ENCODE results near the gene GABRQ.
"Not testable (repeated sequence)": the region's sequence is repeated elsewhere in the genome, so short reads cannot be mapped to it uniquely, and the experiment has no call there.

The GABRQ gene

DNA sequence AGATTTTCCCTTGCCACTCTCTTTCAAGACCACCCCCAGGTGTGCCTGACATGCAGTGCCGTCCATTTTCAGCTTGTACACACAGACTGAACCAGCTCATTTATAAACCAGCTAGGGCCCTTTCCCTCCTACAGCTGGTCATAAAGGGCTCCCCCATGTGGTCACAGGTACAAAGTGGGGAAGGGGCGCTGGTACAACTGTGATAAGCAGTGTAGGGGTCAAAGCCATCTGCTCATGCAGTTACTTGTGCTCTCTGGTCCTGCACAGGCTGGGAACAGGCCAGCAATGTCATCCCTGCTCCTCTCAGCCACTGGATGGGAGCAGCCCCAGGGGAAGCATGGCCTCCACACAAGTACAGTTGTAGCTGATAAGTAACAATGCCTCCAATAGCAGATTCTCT lies 20.6 kb downstream of the GABRQ start:
- TF ChIP-seq ZNF70 (CRISPR knock-in tag; IDR thresholded peaks at IDR 0.05) (no peak), CSDC2 (CRISPR knock-in tag; IDR thresholded peaks at IDR 0.05) (no peak), ZC3H10 (CRISPR knock-in tag; IDR thresholded peaks at IDR 0.05) (no peak), BACH2 (CRISPR knock-in tag; IDR thresholded peaks at IDR 0.05; ENCODE audit: borderline replicate concordance) (no peak), ZFP30 (CRISPR knock-in tag; IDR thresholded peaks at IDR 0.05) (no peak), ARNTL (CRISPR knock-in tag; IDR thresholded peaks at IDR 0.05; ENCODE audit: borderline replicate concordance, low read depth) (no peak), GLIS3 (CRISPR knock-in tag; IDR thresholded peaks at IDR 0.05) (no peak), RARB (CRISPR knock-in tag; IDR thresholded peaks at IDR 0.05) (no peak), PPARA (CRISPR knock-in tag; IDR thresholded peaks at IDR 0.05; ENCODE audit: borderline replicate concordance) (no peak), TCF4 (CRISPR knock-in tag; IDR thresholded peaks at IDR 0.05; ENCODE audit: borderline replicate concordance) (no peak), OSR1 (CRISPR knock-in tag; IDR thresholded peaks at IDR 0.05) (no peak)
- TF ChIP-seq, protein P1, sequence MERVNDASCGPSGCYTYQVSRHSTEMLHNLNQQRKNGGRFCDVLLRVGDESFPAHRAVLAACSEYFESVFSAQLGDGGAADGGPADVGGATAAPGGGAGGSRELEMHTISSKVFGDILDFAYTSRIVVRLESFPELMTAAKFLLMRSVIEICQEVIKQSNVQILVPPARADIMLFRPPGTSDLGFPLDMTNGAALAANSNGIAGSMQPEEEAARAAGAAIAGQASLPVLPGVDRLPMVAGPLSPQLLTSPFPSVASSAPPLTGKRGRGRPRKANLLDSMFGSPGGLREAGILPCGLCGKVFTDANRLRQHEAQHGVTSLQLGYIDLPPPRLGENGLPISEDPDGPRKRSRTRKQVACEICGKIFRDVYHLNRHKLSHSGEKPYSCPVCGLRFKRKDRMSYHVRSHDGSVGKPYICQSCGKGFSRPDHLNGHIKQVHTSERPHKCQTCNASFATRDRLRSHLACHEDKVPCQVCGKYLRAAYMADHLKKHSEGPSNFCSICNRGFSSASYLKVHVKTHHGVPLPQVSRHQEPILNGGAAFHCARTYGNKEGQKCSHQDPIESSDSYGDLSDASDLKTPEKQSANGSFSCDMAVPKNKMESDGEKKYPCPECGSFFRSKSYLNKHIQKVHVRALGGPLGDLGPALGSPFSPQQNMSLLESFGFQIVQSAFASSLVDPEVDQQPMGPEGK (CRISPR knock-in tag; IDR thresholded peaks at IDR 0.05; ENCODE audit: borderline replicate concordance), result no peak
- TF ChIP-seq, protein P2, sequence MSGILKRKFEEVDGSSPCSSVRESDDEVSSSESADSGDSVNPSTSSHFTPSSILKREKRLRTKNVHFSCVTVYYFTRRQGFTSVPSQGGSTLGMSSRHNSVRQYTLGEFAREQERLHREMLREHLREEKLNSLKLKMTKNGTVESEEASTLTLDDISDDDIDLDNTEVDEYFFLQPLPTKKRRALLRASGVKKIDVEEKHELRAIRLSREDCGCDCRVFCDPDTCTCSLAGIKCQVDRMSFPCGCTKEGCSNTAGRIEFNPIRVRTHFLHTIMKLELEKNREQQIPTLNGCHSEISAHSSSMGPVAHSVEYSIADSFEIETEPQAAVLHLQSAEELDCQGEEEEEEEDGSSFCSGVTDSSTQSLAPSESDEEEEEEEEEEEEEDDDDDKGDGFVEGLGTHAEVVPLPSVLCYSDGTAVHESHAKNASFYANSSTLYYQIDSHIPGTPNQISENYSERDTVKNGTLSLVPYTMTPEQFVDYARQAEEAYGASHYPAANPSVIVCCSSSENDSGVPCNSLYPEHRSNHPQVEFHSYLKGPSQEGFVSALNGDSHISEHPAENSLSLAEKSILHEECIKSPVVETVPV (CRISPR knock-in tag; IDR thresholded peaks at IDR 0.05), result no peak
- TF ChIP-seq, protein P3, sequence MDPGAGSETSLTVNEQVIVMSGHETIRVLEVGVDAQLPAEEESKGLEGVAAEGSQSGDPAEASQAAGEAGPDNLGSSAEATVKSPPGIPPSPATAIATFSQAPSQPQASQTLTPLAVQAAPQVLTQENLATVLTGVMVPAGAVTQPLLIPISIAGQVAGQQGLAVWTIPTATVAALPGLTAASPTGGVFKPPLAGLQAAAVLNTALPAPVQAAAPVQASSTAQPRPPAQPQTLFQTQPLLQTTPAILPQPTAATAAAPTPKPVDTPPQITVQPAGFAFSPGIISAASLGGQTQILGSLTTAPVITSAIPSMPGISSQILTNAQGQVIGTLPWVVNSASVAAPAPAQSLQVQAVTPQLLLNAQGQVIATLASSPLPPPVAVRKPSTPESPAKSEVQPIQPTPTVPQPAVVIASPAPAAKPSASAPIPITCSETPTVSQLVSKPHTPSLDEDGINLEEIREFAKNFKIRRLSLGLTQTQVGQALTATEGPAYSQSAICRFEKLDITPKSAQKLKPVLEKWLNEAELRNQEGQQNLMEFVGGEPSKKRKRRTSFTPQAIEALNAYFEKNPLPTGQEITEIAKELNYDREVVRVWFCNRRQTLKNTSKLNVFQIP (CRISPR knock-in tag; IDR thresholded peaks at IDR 0.05; ENCODE audit: borderline replicate concordance, low read depth), result no peak
- TF ChIP-seq, protein P4, sequence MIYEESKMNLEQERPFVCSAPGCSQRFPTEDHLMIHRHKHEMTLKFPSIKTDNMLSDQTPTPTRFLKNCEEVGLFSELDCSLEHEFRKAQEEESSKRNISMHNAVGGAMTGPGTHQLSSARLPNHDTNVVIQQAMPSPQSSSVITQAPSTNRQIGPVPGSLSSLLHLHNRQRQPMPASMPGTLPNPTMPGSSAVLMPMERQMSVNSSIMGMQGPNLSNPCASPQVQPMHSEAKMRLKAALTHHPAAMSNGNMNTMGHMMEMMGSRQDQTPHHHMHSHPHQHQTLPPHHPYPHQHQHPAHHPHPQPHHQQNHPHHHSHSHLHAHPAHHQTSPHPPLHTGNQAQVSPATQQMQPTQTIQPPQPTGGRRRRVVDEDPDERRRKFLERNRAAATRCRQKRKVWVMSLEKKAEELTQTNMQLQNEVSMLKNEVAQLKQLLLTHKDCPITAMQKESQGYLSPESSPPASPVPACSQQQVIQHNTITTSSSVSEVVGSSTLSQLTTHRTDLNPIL (CRISPR knock-in tag; IDR thresholded peaks at IDR 0.05; ENCODE audit: low read depth), result no peak
- no peak for ATAC-seq

DNA sequence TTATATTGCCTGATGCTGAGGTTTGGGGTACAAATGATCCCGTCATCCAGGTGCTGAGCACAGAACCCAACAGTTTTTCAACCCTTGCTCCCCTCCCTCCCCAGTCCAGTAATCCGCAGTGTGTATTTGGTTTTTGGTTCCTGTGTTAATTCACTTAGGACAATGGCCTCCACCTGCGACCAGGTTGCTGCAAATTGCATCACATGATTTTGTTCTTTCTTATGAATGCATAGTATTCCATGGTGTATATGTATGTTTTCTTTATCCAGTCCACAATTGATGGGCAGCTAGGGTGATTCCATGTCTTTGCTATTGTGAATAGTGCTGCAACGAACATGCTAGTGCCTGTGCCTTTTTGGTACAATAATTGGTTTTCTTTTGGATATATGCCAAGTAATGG lies 25.4 kb downstream of the GABRQ start:
- TF ChIP-seq ZNF8 (CRISPR knock-in tag; IDR thresholded peaks at IDR 0.05) (no peak), CSDC2 (CRISPR knock-in tag; IDR thresholded peaks at IDR 0.05) (no peak), TOX (CRISPR knock-in tag; IDR thresholded peaks at IDR 0.05; ENCODE audit: borderline replicate concordance) (no peak), PPARA (CRISPR knock-in tag; IDR thresholded peaks at IDR 0.05; ENCODE audit: borderline replicate concordance) (no peak), OSR1 (CRISPR knock-in tag; IDR thresholded peaks at IDR 0.05) (no peak), SNAI2 (CRISPR knock-in tag; IDR thresholded peaks at IDR 0.05) (no peak), ESRRG (CRISPR knock-in tag; IDR thresholded peaks at IDR 0.05) (no peak), ARNTL (CRISPR knock-in tag; IDR thresholded peaks at IDR 0.05; ENCODE audit: borderline replicate concordance, low read depth) (no peak)
- TF ChIP-seq, protein P2 (CRISPR knock-in tag; IDR thresholded peaks at IDR 0.05), result no peak
- no peak for ATAC-seq

DNA sequence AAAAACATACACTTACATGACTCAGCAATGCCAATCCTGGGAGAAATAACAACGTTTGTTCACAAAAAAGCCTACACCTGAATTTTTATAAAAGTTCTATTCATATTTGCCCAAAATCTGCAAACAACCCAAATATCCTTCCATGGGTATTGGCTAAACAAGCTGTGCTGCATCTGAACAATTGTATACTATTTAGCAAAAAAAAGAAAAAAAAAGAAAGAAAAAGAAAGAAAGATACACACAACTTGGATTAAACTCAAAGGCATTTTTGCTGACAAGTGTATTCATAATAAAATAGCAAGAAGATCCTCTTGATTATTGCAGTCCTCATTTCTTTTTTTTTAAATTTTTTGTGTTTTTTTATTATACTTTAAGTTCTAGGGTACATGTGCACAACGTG lies 36.4 kb downstream of the GABRQ start:
- TF ChIP-seq CSDC2 (CRISPR knock-in tag; IDR thresholded peaks at IDR 0.05), result no peak
- no peak for TF ChIP-seq ZNF8 (CRISPR knock-in tag; IDR thresholded peaks at IDR 0.05)
- TF ChIP-seq, protein P2 (CRISPR knock-in tag; IDR thresholded peaks at IDR 0.05), result no peak
- no peak for TF ChIP-seq SNAI2 (CRISPR knock-in tag; IDR thresholded peaks at IDR 0.05)
- TF ChIP-seq TOX (CRISPR knock-in tag; IDR thresholded peaks at IDR 0.05; ENCODE audit: borderline replicate concordance), result no peak
- TF ChIP-seq ZFP30 (CRISPR knock-in tag; IDR thresholded peaks at IDR 0.05), result no peak
- TF ChIP-seq ESRRG (CRISPR knock-in tag; IDR thresholded peaks at IDR 0.05), result no peak
- TF ChIP-seq, protein P1 (CRISPR knock-in tag; IDR thresholded peaks at IDR 0.05; ENCODE audit: borderline replicate concordance), result no peak
- TF ChIP-seq ZC3H10 (CRISPR knock-in tag; IDR thresholded peaks at IDR 0.05), result no peak
- TF ChIP-seq, protein P5, sequence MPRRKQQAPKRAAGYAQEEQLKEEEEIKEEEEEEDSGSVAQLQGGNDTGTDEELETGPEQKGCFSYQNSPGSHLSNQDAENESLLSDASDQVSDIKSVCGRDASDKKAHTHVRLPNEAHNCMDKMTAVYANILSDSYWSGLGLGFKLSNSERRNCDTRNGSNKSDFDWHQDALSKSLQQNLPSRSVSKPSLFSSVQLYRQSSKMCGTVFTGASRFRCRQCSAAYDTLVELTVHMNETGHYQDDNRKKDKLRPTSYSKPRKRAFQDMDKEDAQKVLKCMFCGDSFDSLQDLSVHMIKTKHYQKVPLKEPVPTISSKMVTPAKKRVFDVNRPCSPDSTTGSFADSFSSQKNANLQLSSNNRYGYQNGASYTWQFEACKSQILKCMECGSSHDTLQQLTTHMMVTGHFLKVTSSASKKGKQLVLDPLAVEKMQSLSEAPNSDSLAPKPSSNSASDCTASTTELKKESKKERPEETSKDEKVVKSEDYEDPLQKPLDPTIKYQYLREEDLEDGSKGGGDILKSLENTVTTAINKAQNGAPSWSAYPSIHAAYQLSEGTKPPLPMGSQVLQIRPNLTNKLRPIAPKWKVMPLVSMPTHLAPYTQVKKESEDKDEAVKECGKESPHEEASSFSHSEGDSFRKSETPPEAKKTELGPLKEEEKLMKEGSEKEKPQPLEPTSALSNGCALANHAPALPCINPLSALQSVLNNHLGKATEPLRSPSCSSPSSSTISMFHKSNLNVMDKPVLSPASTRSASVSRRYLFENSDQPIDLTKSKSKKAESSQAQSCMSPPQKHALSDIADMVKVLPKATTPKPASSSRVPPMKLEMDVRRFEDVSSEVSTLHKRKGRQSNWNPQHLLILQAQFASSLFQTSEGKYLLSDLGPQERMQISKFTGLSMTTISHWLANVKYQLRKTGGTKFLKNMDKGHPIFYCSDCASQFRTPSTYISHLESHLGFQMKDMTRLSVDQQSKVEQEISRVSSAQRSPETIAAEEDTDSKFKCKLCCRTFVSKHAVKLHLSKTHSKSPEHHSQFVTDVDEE (CRISPR knock-in tag; IDR thresholded peaks at IDR 0.05), result no peak
- no peak for TF ChIP-seq TCF4 (CRISPR knock-in tag; IDR thresholded peaks at IDR 0.05; ENCODE audit: borderline replicate concordance)

DNA sequence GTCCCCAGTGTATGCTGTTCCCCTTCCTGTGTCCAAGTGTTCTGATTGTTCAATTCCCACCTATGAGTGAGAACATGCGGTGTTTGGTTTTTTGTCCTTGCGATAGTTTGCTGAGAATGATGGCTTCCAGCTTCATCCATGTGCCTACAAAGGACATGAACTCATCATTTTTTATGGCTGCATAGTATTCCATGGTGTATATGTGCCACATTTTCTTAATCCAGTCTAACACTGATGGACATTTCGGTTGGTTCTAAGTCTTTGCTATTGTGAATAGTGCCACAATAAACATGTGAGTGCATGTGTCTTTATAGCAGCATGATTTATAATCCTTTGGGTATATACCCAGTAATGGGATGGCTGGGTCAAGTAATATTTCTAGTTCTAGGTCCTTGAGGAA lies 37.0 kb downstream of the GABRQ start:
- not testable (repeated sequence) for ATAC-seq

More for the DNA sequence above, 36.4 kb downstream of the GABRQ start:
- no peak for ATAC-seq
